B cell (primary cell): ENCODE results near the gene SPRY4. TPM values are rescaled to one million over a fixed set of nuclear protein-coding genes. Genes with fewer than 3 reads are reported as not detected.

ENCODE experiments used
- ATAC-seq: fragments of 200-7000 bp; cut with Tn5 transposase; one replicate; pipeline ENCODE4 v1.10.0; 2021; ENCODE audit warnings: low read depth, mild to moderate bottlenecking, moderate number of reproducible peaks, moderate library complexity
- CTCF ChIA-PET: fragments of 350-600 bp; sonication (Branson Sonifier 250); formaldehyde crosslinking; loops from one replicate; lab custom pipeline; 2021; ENCODE audit warnings: antibody characterized with exemption, inconsistent platforms; lab: Charles Lee
- POLR2A ChIA-PET: fragments of 350-600 bp; sonication (Branson Sonifier 250); formaldehyde crosslinking; loops from one replicate; lab custom pipeline; 2021; ENCODE audit warnings: antibody characterized with exemption; lab: Charles Lee
- DNase-seq: peaks from one replicate; pipeline ENCODE4 v3.0.0; 2013
- H2AFZ ChIP-seq: 2 replicates; pipeline ENCODE4 v1.6.1; 2012; ENCODE audit warnings: mild to moderate bottlenecking, low read depth, low read length; ENCODE audit not compliant: insufficient read depth, poor library complexity, severe bottlenecking
- H3K27ac ChIP-seq, 2 donors: 1 replicate in 1 of 2; 2 replicates in 1 of 2; pipeline ENCODE4 v1.5.1; 2012 to 2013; ENCODE audit warnings: low read length in 2 of 2, mild to moderate bottlenecking in 2 of 2, moderate library complexity in 1 of 2
- H3K27me3 ChIP-seq, 4 experiments: fragments of 200-600 bp in 1 of 4; sonication (generic) in 1 of 4; replicated peaks in 1 of 4; 1 replicate in 2 of 4; 2 replicates in 2 of 4; pipeline versions ENCODE4 v1.6.1 to v1.7.0; 2013 to 2016; ENCODE audit warnings: low read length in 3 of 4, mild to moderate bottlenecking in 2 of 4, mixed read lengths in 1 of 4, moderate library complexity in 1 of 4; ENCODE audit not compliant: insufficient read depth in 4 of 4, control insufficient read depth in 3 of 4; ENCODE audit errors: control extremely low read depth in 1 of 4
- H3K36me3 ChIP-seq, 2 experiments: replicated peaks in 1 of 2; 1 replicate in 1 of 2; 2 replicates in 1 of 2; pipeline versions ENCODE4 v1.6.1 to v1.7.1; 2013; ENCODE audit warnings: low read length in 1 of 2; ENCODE audit not compliant: insufficient read depth in 2 of 2, control insufficient read depth in 1 of 2; ENCODE audit errors: control extremely low read depth in 1 of 2, extremely low read depth in 1 of 2
- H3K4me1 ChIP-seq, 2 donors: fragments of 200-600 bp in 1 of 2; sonication (generic) in 1 of 2; 1 replicate in 1 of 2; 2 replicates in 1 of 2; pipeline versions ENCODE4 v1.5.1 to v1.6.1; 2013 to 2017; ENCODE audit warnings: low read length in 2 of 2; ENCODE audit not compliant: control insufficient read depth in 2 of 2, insufficient read depth in 2 of 2
- H3K4me2 ChIP-seq: replicated peaks from 2 replicates; pipeline ENCODE3; 2012; ENCODE audit warnings: mild to moderate bottlenecking, low read depth, low read length; ENCODE audit not compliant: poor library complexity, severe bottlenecking
- H3K4me3 ChIP-seq, 5 experiments: fragments of 200-600 bp in 1 of 5; sonication (generic) in 1 of 5; 1 replicate in 3 of 5; 2 replicates in 2 of 5; pipeline versions ENCODE4 v1.5.1 to v1.7.0; 2011 to 2016; ENCODE audit warnings: low read length in 4 of 5, mild to moderate bottlenecking in 4 of 5, low read depth in 2 of 5, control low read depth in 1 of 5, moderate library complexity in 1 of 5; ENCODE audit not compliant: insufficient read depth in 1 of 5; ENCODE audit errors: control extremely low read depth in 1 of 5, extremely low read depth in 1 of 5
- H3K79me2 ChIP-seq: fragments of 200-600 bp; sonication (generic); one replicate; pipeline ENCODE4 v1.6.0; 2016; ENCODE audit warnings: low read length; ENCODE audit not compliant: control insufficient read depth, insufficient read depth
- H3K9ac ChIP-seq: fragments of 200-600 bp; sonication (generic); 2 replicates; pipeline ENCODE4 v1.6.1; 2017; ENCODE audit warnings: mild to moderate bottlenecking, low read length, moderate library complexity
- H3K9me3 ChIP-seq, 3 donors: one replicate each; pipeline versions ENCODE4 v1.6.1 to v1.7.1; 2013; ENCODE audit warnings: low read length in 2 of 3; ENCODE audit not compliant: control insufficient read depth in 2 of 3, insufficient read depth in 1 of 3; ENCODE audit errors: control extremely low read depth in 1 of 3
- H4K20me1 ChIP-seq: 2 replicates; pipeline ENCODE4 v1.6.0; 2012; ENCODE audit warnings: mild to moderate bottlenecking, low read length; ENCODE audit not compliant: insufficient read depth, control insufficient read depth, poor library complexity, severe bottlenecking
- H3K27ac Mint-ChIP-seq: one replicate; pipeline ENCODE4 v1.8.0; 2021; ENCODE audit warnings: mixed read lengths
- H3K27me3 Mint-ChIP-seq: one replicate; pipeline ENCODE4 v1.8.0; 2021; ENCODE audit warnings: mixed read lengths
- H3K4me1 Mint-ChIP-seq: one replicate; pipeline ENCODE4 v1.8.0; 2021; ENCODE audit warnings: mixed read lengths
- H3K4me3 Mint-ChIP-seq: one replicate; pipeline ENCODE4 v1.8.0; 2021; ENCODE audit warnings: mixed read lengths
- H3K9me3 Mint-ChIP-seq: one replicate; pipeline ENCODE4 v1.8.0; 2022; ENCODE audit warnings: mixed read lengths; ENCODE audit not compliant: insufficient read depth
- EZH2 ChIP-seq: IDR thresholded peaks from 2 replicates; pipeline ENCODE4 v1.6.1; 2012; ENCODE audit warnings: borderline replicate concordance, low read depth, mild to moderate bottlenecking, moderate library complexity, low read length; ENCODE audit not compliant: insufficient read depth, poor library complexity, severe bottlenecking
- WGBS: methylation state at CpG from one replicate; pipeline ENCODE4 v1.1.5; 2013; ENCODE audit warnings: missing lambda C conversion rate; ENCODE audit not compliant: insufficient coverage; 5-methylcytosine and 5-hydroxymethylcytosine counted together
- intact Hi-C: fragments of 100-400 bp; cut with micrococcal nuclease; formaldehyde crosslinking; loops from one replicate; pipeline ENCODE4 v1.10.0; 2022
- polyA plus RNA-seq: library from polyadenylated mRNA; depleted of rRNA; stranded (reverse); fragments of >200 nt; gene quantifications from 2 replicates; pipeline ENCODE4 v1.2.3, GENCODE V29; 2012
- total RNA-seq, 2 donors: library from RNA; stranded (reverse); fragments of 120-200 nt in 1 of 2; gene quantifications; 1 replicate in 1 of 2; 2 replicates in 1 of 2; pipeline versions ENCODE4 v1.2.3 to v1.2.4, GENCODE V29; 2013 to 2022
- TF ChIP-seq, protein P1 (sequence below): fragments of 200-600 bp; IDR thresholded peaks from one replicate; pipeline ENCODE4 v1.8.0; 2022; ENCODE audit warnings: antibody characterized with exemption, mild to moderate bottlenecking

The SPRY4 gene
- total and polyA plus RNA-seq, 2 donors (not counting 1 experiment from before 2014, with no cell fraction given): 0.06 TPM; not detected in 1

DNA sequence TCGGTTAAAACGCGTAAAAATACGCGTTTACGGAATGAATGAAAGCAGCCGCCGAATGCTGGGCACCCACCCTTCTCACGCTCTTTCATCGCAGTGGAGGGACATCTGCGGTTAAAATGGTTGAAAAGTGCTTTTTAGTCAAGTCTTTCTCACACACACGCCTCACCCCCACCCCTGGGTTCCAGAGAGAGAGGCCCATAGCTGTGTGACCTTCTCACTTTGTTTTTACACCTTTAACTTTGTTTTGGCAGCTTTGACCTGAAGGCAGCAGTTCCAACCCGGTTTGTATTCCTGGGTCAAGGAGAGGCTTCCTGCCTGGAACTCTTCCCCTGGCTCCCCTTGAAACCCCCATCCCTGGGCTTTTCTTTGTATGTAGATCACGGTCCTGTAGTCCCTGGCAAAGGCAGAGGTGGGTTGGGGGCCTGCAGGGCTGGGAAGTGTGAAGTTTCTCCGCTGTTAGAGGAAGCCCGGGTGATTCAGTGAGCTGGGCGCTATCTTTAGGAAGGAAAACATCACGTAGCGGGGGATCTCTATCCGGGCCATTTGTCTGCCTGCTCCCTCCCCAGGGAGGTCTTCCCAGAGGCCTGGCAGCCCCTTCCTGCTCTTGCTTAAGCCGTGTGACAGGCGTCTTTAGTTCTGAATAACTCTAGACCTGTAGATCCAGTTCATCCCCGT is 29.6 kb downstream of the SPRY4 start:
- H3K4me1 Mint-ChIP-seq: no peaks in the 10 kb centered on the region
- POLR2A ChIA-PET: no interaction called here
- H3K4me3 Mint-ChIP-seq: no peak overlapping the region
- no peaks in the 10 kb centered on the region for H3K9me3 Mint-ChIP-seq
- 80% methylated on average over 19 of the region's 23 CpGs for WGBS
- CTCF ChIA-PET: no interaction called here
- Histone ChIP-seq H3K27ac (no peak overlapping the region), H3K4me3 (no peak overlapping the region), H3K79me2 (no peaks in the 10 kb centered on the region), H3K4me2 (no peak overlapping the region), H3K9me3 (peaks cover 0 to 4% (median 0%) of the 10 kb centered on the region in 3 donors), H3K4me1 (no peaks in the 10 kb centered on the region), H3K9ac (no peak overlapping the region), H3K27me3 (peaks cover 0 to 4% (median 0%) of the 10 kb centered on the region in 4 experiments), H4K20me1 (no peaks in the 10 kb centered on the region), H3K36me3 (no peaks in the 10 kb centered on the region), H2AFZ (no peak overlapping the region)
- intact Hi-C loops: no loop called here
- ATAC-seq (no peak), DNase-seq (no peak)
- TF ChIP-seq, protein P1, sequence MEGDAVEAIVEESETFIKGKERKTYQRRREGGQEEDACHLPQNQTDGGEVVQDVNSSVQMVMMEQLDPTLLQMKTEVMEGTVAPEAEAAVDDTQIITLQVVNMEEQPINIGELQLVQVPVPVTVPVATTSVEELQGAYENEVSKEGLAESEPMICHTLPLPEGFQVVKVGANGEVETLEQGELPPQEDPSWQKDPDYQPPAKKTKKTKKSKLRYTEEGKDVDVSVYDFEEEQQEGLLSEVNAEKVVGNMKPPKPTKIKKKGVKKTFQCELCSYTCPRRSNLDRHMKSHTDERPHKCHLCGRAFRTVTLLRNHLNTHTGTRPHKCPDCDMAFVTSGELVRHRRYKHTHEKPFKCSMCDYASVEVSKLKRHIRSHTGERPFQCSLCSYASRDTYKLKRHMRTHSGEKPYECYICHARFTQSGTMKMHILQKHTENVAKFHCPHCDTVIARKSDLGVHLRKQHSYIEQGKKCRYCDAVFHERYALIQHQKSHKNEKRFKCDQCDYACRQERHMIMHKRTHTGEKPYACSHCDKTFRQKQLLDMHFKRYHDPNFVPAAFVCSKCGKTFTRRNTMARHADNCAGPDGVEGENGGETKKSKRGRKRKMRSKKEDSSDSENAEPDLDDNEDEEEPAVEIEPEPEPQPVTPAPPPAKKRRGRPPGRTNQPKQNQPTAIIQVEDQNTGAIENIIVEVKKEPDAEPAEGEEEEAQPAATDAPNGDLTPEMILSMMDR: no peak
- TF ChIP-seq EZH2: no peak
- H3K27me3 Mint-ChIP-seq: peaks cover 23% of the 10 kb centered on the region
- no peak overlapping the region for H3K27ac Mint-ChIP-seq

DNA sequence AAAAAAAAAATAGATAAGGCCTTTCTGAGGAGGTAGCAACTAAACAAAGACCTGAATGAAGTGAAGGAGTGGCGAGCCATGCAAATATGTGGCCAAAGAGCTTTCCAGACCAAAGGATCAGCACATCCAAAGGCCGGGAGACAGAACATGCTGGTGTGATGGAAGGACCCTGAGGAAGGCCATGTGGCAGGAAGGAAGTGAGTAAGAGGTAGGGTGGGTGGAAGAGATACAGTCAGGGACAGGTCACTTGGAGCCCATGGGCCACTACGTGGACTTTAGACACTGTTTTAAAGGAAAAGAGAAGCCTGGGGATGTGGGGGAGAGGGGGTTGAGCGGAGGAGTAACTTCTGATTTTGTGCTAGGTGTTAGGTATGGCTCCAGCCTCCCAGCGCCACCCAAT is 31.3 kb downstream of the SPRY4 start:
- Mint-ChIP-seq H3K4me3 (no peak overlapping the region), H3K9me3 (no peaks in the 10 kb centered on the region), H3K27ac (no peak overlapping the region), H3K4me1 (peaks cover under 1% of the 10 kb centered on the region), H3K27me3 (peaks cover 28% of the 10 kb centered on the region)
- 81% methylated on average over 5 of the region's 5 CpGs for WGBS
- intact Hi-C loops: no loop called here
- Histone ChIP-seq H3K4me3 (no peak overlapping the region), H4K20me1 (no peaks in the 10 kb centered on the region), H3K4me1 (no peaks in the 10 kb centered on the region), H3K27me3 (peaks cover 0 to 4% (median 0%) of the 10 kb centered on the region in 4 experiments), H3K4me2 (no peak overlapping the region), H3K9me3 (peaks cover 0 to 4% (median 0%) of the 10 kb centered on the region in 3 donors), H3K27ac (no peak overlapping the region), H3K9ac (no peak overlapping the region), H3K79me2 (no peaks in the 10 kb centered on the region), H2AFZ (no peak overlapping the region), H3K36me3 (no peaks in the 10 kb centered on the region)
- no peak for ATAC-seq
- POLR2A ChIA-PET: interaction anchor here (0.7 kb wide), 1 partner anchor 134 kb away, joined by 3 read pairs; no protein-coding TSS in a partner anchor
- CTCF ChIA-PET: no interaction called here
- DNase-seq: no peak
- TF ChIP-seq, protein P1: no peak
- no peak for TF ChIP-seq EZH2
